ENCODE data around the gene GALNT13. TPM values are rescaled to one million over a fixed set of nuclear protein-coding genes. Genes with fewer than 3 reads are reported as not detected.

Gene GALNT13
- polyA plus RNA-seq, 2 of the 4 experiments (the other 2 are of a cell fraction), result 12.1 to 15.6 TPM

GRCh38 chr2:154203206-154203605 lies 331.5 kb downstream of the GALNT13 start (continued):
- TF ChIP-seq HMGXB4 (CRISPR knock-in tag; IDR thresholded peaks at IDR 0.05; ENCODE audit: borderline replicate concordance), result no peak
- TF ChIP-seq RFX5 (IDR thresholded peaks at IDR 0.05), result no peak
- TF ChIP-seq FOSB (CRISPR knock-in tag; IDR thresholded peaks at IDR 0.05), result no peak

GRCh38 chr2:154203902-154204301 lies 332.2 kb downstream of the GALNT13 start:
- DNase-seq (ENCODE audit: low read depth in 1 of 2, low spot score in 1 of 2), result no peak
- POLR2A ChIA-PET, result no interaction called here
- TF ChIP-seq POLR2A (IDR thresholded peaks at IDR 0.05; ENCODE audit: low read length) (no peak), ZFP36 (IDR thresholded peaks at IDR 0.05; ENCODE audit: borderline replicate concordance, partially characterized antibody) (no peak), KDM1A (IDR thresholded peaks at IDR 0.05; ENCODE audit: low read depth) (no peak), RARB (CRISPR knock-in tag; IDR thresholded peaks at IDR 0.05) (no peak), CHD4 (IDR thresholded peaks at IDR 0.05; ENCODE audit: borderline replicate concordance) (no peak), FOSB (CRISPR knock-in tag; IDR thresholded peaks at IDR 0.05) (no peak), MYC (IDR thresholded peaks at IDR 0.05; ENCODE audit: borderline replicate concordance, low read length) (no peak), POLR2AphosphoS2 (conservative IDR thresholded peaks at IDR 0.05; ENCODE audit: low read length) (no peak), BCL3 (IDR thresholded peaks at IDR 0.05) (no peak), TP53 (CRISPR knock-in tag; IDR thresholded peaks at IDR 0.05) (no peak), TFCP2L1 (CRISPR knock-in tag; IDR thresholded peaks at IDR 0.05) (no peak), FOSL2 (IDR thresholded peaks at IDR 0.05) (no peak), FOSL2 (CRISPR knock-in tag; IDR thresholded peaks at IDR 0.05) (no peak), EHMT2 (IDR thresholded peaks at IDR 0.05; ENCODE audit: low read depth) (no peak), RFX5 (IDR thresholded peaks at IDR 0.05) (no peak), BHLHE40 (IDR thresholded peaks at IDR 0.05; ENCODE audit: low read depth, low read length) (no peak), RAD21 (conservative IDR thresholded peaks at IDR 0.05 in 1 of 2, IDR thresholded peaks at IDR 0.05 in 1 of 2) (no peak), E2F6 (IDR thresholded peaks at IDR 0.05; ENCODE audit: borderline replicate concordance, low read depth) (no peak), CBX2 (IDR thresholded peaks at IDR 0.05; ENCODE audit: borderline replicate concordance, low read depth) (no peak), CHD2 (IDR thresholded peaks at IDR 0.05; ENCODE audit: low read length, partially characterized antibody) (no peak), HEYL (CRISPR knock-in tag; IDR thresholded peaks at IDR 0.05) (no peak)
- Histone ChIP-seq H3K9me3 (no peaks in the 10 kb centered on the region), H3K4me3 (no peak overlapping the region), H3K4me1 (peaks cover 3% of the 10 kb centered on the region; the same call in 2 of the 3 replicates), H3K27ac (no peak overlapping the region), H3K4me2 (no peak overlapping the region)
- CTCF ChIA-PET, result no interaction called here
- no peak for FAIRE-seq
- ATAC-seq, result no peak
- WGBS (ENCODE audit: missing lambda C conversion rate), result 83% methylated on average over 2 of the region's 2 CpGs

- Histone ChIP-seq H3K9me3 (no peaks in the 10 kb centered on the region), H3K4me1 (peaks cover 3% of the 10 kb centered on the region; the same call in 2 of the 3 replicates), H3K27ac (no peak overlapping the region), H3K4me2 (no peak overlapping the region), H3K4me3 (no peak overlapping the region)
- ChIA-PET CTCF (no interaction called here), POLR2A (no interaction called here)
- WGBS (ENCODE audit: missing lambda C conversion rate), result 89% methylated on average over 2 of the region's 2 CpGs
- DNase-seq (ENCODE audit: low read depth in 1 of 2, low spot score in 1 of 2) (no peak), ATAC-seq (no peak), FAIRE-seq (no peak)
- no peak for TF ChIP-seq CHD2 (IDR thresholded peaks at IDR 0.05; ENCODE audit: low read length, partially characterized antibody)
- no peak for TF ChIP-seq ZSCAN20 (CRISPR knock-in tag; IDR thresholded peaks at IDR 0.05)
- no peak for TF ChIP-seq POLR2A (IDR thresholded peaks at IDR 0.05; ENCODE audit: low read length)
- TF ChIP-seq EHF (CRISPR knock-in tag; IDR thresholded peaks at IDR 0.05), result no peak
- no peak for TF ChIP-seq ESRRA (IDR thresholded peaks at IDR 0.05; ENCODE audit: borderline replicate concordance, low read length)
- no peak for TF ChIP-seq REST (IDR thresholded peaks at IDR 0.05)
- TF ChIP-seq ELK1 (IDR thresholded peaks at IDR 0.05; ENCODE audit: low read depth, low read length), result no peak
- no peak for TF ChIP-seq ZC3H11A (IDR thresholded peaks at IDR 0.05)
Observed at GRCh38 chr2:154207288-154208047, 335.7 kb downstream of the GALNT13 start.
